ENCODE data around the gene RTEL1. TPM values are rescaled to one million over a fixed set of nuclear protein-coding genes. Genes with fewer than 3 reads are reported as not detected.

RTEL1 gene
- total and polyA plus RNA-seq, 7 donors: 3.6 to 44.3 (median 22.4) TPM

DNA sequence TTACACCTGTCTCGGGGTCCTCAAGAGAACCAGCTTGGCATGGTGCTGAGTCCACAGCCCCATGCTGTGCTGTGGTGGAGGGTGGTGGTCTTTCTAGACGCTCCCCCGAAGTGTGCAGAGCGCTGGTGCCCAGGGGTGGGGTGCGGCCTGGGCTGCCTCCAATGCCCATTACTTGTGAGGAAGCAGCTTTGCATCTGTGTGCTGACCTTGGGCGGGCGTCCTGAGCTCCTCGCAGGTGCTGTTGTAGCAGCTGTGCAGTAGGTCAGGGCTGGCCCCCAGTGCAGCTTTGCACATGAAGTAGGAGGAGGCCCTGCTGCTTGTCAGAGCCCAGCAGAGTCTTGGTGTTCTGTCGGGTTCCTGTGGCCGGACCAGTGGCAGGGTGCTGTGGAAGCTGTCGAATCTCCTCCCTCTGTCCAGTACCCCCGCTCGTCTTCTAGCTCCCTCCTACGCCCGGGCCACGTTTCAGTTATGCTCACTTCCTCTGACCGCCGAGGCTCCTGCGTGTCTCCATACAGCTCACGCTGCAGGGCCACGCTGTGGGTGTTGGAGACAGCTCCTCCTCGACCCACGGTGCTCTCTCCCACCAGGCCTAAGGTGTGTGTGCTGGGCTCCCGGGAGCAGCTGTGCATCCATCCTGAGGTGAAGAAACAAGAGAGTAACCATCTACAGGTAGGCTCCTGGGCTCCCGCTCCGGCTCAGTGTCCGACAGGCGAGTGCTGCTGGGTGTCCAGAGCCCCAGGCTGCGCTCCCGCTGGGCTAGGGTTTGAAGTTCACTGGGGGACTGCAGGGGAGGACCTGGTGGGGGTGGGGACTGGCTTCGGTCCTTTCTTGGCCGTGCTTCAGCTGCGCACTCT lies 4.1 kb downstream of the RTEL1 start:
- Histone ChIP-seq H3K27ac (no peak overlapping the region), H3K4me3 (no peak overlapping the region), H3K27me3 (no peaks in the 10 kb centered on the region), H3K36me3 (peaks cover 17 to 61% (median 24%) of the 10 kb centered on the region in 4 donors), H3K9me3 (no peaks in the 10 kb centered on the region), H3K4me1 (peaks cover 0 to 27% (median 20%) of the 10 kb centered on the region in 4 donors)
- WGBS, 2 donors: 92 to 95% methylated on average over 33 of the region's 33 CpGs
- DNase-seq: no peak
- intact Hi-C loops (cut with DNase I): no loop called here
- no peak for TF ChIP-seq POLR2AphosphoS5 (IDR thresholded peaks at IDR 0.05)
- no peak for TF ChIP-seq EP300 (IDR thresholded peaks at IDR 0.05)
- TF ChIP-seq POLR2A (IDR thresholded peaks at IDR 0.05): no peak

- 92 to 95% methylated on average over 9 of the region's 9 CpGs for WGBS, 2 donors
- Histone ChIP-seq H3K4me3 (no peak overlapping the region), H3K36me3 (peaks cover 21 to 67% (median 29%) of the 10 kb centered on the region in 4 donors), H3K9me3 (no peaks in the 10 kb centered on the region), H3K4me1 (peaks cover 0 to 21% (median 14%) of the 10 kb centered on the region in 4 donors), H3K27ac (no peak overlapping the region), H3K27me3 (no peaks in the 10 kb centered on the region)
- no peak for DNase-seq
- intact Hi-C loops (cut with DNase I): no loop called here
- TF ChIP-seq POLR2AphosphoS5 (IDR thresholded peaks at IDR 0.05) (no peak), EP300 (IDR thresholded peaks at IDR 0.05) (no peak), POLR2A (IDR thresholded peaks at IDR 0.05) (no peak)
- TF ChIP-seq, protein P1, sequence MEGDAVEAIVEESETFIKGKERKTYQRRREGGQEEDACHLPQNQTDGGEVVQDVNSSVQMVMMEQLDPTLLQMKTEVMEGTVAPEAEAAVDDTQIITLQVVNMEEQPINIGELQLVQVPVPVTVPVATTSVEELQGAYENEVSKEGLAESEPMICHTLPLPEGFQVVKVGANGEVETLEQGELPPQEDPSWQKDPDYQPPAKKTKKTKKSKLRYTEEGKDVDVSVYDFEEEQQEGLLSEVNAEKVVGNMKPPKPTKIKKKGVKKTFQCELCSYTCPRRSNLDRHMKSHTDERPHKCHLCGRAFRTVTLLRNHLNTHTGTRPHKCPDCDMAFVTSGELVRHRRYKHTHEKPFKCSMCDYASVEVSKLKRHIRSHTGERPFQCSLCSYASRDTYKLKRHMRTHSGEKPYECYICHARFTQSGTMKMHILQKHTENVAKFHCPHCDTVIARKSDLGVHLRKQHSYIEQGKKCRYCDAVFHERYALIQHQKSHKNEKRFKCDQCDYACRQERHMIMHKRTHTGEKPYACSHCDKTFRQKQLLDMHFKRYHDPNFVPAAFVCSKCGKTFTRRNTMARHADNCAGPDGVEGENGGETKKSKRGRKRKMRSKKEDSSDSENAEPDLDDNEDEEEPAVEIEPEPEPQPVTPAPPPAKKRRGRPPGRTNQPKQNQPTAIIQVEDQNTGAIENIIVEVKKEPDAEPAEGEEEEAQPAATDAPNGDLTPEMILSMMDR (IDR thresholded peaks at IDR 0.05): no peak
These were observed 4.7 kb downstream of the RTEL1 start for GRCh38 chr20:63662813-63663189.

DNA sequence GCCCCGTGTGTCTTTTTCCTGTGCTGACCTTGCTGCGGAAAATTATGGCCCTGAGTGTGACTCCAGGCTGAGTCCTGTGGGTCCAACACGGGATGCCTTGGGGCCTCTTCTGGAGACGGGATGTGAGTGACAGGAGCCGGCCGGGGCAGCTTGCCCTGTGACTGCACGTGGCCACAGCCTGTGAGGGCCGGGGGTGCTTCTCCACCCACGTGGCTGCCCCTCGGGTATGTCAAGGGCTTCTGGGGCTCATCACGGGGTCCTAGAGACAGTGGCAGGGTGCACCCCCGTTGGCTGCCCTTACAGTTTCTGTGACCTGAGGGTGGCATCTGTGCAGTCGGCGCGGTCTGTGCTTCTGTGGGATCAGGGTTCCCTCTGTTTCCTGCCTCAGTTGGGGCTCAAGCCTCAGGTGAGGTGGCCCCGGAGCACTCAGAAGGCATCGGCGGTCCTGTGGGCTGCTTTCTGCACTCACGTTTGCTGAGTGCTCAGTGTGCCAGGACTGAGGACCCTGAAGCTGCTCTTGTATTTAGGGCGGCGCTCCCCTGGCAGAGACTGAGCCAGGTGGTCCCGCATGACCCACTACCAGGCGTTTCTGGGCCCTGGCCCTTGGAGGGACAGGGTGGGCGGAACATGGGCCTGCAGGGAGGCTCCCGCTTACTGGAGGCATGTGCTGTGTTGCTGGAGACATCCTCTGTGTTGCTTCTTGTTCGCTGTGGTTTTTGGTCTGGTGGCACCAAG lies 5.4 kb downstream of the RTEL1 start:
- TF ChIP-seq, protein P1 (IDR thresholded peaks at IDR 0.05): no peak
- no peak for TF ChIP-seq POLR2AphosphoS5 (IDR thresholded peaks at IDR 0.05)
- no peak for TF ChIP-seq POLR2A (IDR thresholded peaks at IDR 0.05)
- no peak for TF ChIP-seq EP300 (IDR thresholded peaks at IDR 0.05)
- DNase-seq: no peak
- Histone ChIP-seq H3K9me3 (no peaks in the 10 kb centered on the region), H3K27ac (no peak overlapping the region), H3K4me3 (no peak overlapping the region), H3K36me3 (peaks cover 21 to 74% (median 36%) of the 10 kb centered on the region in 4 donors), H3K4me1 (peaks cover 0 to 18% (median 12%) of the 10 kb centered on the region in 4 donors), H3K27me3 (no peaks in the 10 kb centered on the region)
- 95 to 96% methylated on average over 26 of the region's 26 CpGs for WGBS, 2 donors
- intact Hi-C loops (cut with DNase I): no loop called here

DNA sequence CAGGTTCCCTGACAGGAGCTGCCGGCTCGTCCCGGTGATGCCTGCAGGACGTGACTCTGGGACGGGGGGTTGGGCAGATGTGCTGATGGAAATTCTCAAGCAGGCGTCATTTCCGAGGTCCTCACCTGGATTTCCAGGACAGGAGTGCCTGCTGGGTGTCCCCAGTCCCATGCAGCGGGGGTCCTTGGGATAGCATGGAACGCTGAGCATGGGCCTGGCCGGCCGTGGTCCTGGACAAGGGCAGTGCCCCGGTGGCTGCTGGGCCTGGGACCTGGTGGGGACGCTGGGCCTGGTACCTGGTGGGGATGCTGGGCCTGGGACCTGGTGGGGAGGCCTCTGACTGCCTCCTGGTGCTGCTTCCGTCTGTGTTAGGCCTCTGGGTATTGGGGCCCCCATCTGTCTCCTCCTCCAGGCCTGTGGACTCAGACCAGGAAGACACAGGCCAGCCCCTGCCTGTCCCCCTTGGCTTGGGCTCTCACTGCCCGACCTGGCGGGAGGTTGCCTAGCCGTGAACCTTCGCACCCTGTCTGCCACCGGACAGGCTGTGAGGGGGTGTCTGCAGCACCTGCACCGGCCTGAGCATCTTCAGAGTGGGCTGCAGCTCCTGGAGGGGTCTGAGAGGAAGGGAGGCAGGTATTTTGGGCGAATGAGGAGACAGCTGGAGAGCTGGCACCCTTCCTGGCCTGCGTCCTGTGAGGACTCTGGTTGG lies 6.2 kb downstream of the RTEL1 start:
- no peak for DNase-seq
- WGBS, 2 donors: 94 to 96% methylated on average over 22 of the region's 22 CpGs
- Histone ChIP-seq H3K9me3 (no peaks in the 10 kb centered on the region), H3K4me3 (no peak overlapping the region), H3K27ac (no peak overlapping the region), H3K27me3 (no peaks in the 10 kb centered on the region), H3K36me3 (peaks cover 21 to 82% (median 40%) of the 10 kb centered on the region in 4 donors), H3K4me1 (peaks cover 0 to 13% (median 6%) of the 10 kb centered on the region in 4 donors)
- TF ChIP-seq EP300 (IDR thresholded peaks at IDR 0.05) (no peak), POLR2AphosphoS5 (IDR thresholded peaks at IDR 0.05) (no peak), POLR2A (IDR thresholded peaks at IDR 0.05) (no peak)
- TF ChIP-seq, protein P1 (IDR thresholded peaks at IDR 0.05): no peak
- intact Hi-C loops (cut with DNase I): no loop called here
